ENCODE data around the gene SLC22A15. TPM values are rescaled to one million over a fixed set of nuclear protein-coding genes. Genes with fewer than 3 reads are reported as not detected.

SLC22A15 gene
- total RNA-seq, 1 experiment from 2014 or later = 2.2 TPM

DNA sequence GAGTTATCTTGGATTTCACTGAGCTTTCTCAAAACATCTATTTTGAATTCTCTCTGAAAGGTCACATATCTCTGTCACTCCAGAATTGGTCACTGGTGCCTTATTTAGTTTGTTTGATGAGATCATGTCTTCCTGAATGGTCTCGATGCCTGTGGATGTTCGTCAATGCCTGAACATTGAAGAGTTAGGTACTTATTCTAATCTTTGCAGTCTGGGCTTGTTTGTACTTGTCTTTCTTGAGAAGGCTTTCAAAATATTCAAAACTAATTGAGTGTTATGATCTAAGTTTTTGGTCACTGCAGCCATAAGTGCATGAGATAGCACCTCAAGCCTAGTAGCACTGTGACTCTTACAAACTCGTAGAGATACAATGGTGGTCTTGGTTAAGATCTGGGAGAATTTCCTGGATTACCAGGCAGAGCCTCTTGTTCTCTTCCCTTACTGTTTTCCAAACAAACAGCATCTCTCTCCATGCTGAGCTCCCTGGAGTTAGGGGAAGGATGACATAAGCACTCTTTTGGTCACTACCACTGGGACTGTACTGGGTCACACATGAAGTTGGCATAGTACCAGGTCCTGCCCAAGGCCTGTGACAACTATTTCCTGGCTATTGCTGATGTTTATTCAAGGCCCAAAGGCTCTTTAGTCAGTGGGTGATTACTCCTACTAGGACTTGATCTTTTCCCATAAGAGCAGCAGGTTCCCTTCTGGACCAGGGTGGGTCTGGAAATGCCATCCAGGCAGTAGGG lies 25.6 kb downstream of the SLC22A15 start:
- peak; percentile 25 for DNase-seq
- H3K4me2 ChIP-seq (ENCODE audit: low read length) = no peak overlapping the region
- CTCF ChIA-PET = interaction anchor here (0.6 kb wide), 1 partner anchor 295 kb away, joined by 4 read pairs; no protein-coding TSS in a partner anchor

DNA sequence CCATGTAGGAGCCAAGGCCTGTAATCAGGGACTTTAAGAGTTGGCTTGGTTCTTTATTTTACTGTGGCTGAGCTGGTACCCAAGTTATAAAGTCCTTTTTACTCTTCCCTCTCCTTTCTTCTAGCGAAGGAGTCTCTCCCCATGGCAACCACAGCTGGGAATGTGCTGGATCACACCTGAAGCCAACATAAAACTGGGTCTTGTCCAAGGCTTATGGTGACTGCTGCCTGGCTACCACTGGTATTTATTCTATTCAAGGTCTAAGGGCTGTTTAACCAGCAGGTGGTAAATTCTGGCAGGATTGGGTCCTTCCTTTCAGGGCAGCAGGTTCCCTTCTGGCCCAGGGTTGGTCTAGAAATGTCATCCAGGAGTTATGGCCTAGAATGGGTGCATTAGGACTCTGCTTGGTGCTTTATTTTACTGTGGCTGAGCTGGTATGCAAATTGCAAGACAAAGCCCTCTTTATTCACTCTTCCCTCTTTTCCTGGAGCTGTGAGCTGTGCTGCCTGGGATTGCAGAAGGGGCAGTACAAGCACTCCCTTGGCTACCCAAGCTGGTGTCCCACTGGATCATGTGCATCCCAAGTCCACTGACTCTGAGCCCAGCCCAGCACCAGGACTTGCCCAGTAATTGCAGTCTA lies 26.6 kb downstream of the SLC22A15 start:
- Histone ChIP-seq H3K27ac (ENCODE audit: low read length) (no peak overlapping the region), H3K36me3 (ENCODE audit: low read depth, low read length) (peaks cover 17% of the 10 kb centered on the region; the same call in 1 of the 2 replicates), H3K9me2 (replicated peaks; ENCODE audit: low read length) (no peaks in the 10 kb centered on the region), H3K4me3 (ENCODE audit: low read length) (no peak overlapping the region), H2AFZ (ENCODE audit: low read length) (no peak overlapping the region), H3K9me3 (ENCODE audit: low read length) (no peaks in the 10 kb centered on the region), H3K9ac (ENCODE audit: low read length) (no peak overlapping the region), H3F3A (ENCODE audit: low read length, unreplicated experiment) (no peaks in the 10 kb centered on the region), H4K20me1 (ENCODE audit: low read length) (no peaks in the 10 kb centered on the region), H3K27me3 (ENCODE audit: low read length) (no peaks in the 10 kb centered on the region), H3K79me2 (ENCODE audit: low read length) (no peaks in the 10 kb centered on the region), H3K4me1 (ENCODE audit: insufficient read depth, low read length) (no peaks in the 10 kb centered on the region), H3K4me2 (ENCODE audit: low read length) (no peak overlapping the region)
- no peak for TF ChIP-seq EZH2 (IDR thresholded peaks at IDR 0.05; ENCODE audit: low read length, unreplicated experiment)
- TF ChIP-seq, protein P1, sequence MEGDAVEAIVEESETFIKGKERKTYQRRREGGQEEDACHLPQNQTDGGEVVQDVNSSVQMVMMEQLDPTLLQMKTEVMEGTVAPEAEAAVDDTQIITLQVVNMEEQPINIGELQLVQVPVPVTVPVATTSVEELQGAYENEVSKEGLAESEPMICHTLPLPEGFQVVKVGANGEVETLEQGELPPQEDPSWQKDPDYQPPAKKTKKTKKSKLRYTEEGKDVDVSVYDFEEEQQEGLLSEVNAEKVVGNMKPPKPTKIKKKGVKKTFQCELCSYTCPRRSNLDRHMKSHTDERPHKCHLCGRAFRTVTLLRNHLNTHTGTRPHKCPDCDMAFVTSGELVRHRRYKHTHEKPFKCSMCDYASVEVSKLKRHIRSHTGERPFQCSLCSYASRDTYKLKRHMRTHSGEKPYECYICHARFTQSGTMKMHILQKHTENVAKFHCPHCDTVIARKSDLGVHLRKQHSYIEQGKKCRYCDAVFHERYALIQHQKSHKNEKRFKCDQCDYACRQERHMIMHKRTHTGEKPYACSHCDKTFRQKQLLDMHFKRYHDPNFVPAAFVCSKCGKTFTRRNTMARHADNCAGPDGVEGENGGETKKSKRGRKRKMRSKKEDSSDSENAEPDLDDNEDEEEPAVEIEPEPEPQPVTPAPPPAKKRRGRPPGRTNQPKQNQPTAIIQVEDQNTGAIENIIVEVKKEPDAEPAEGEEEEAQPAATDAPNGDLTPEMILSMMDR (conservative IDR thresholded peaks at IDR 0.05; ENCODE audit: low read depth, low read length) = no peak
- no peak for TF ChIP-seq EZH2phosphoT487 (IDR thresholded peaks at IDR 0.05; ENCODE audit: borderline replicate concordance, low read length)
- DNase-seq = no peak
- no peak for ATAC-seq
- BruUV-seq (replicated peaks) = no TSS peak
- intact Hi-C loops (cut with micrococcal nuclease) = no loop called here
- ChIA-PET CTCF (no interaction called here), POLR2A (ENCODE audit: unreplicated experiment) (interaction anchor here (0.6 kb wide), 1 partner anchor 220 kb away, joined by 3 read pairs; no protein-coding TSS in a partner anchor)

More for the DNA sequence above, 25.6 kb downstream of the SLC22A15 start:
- H4K20me1 ChIP-seq (ENCODE audit: low read length) = no peaks in the 10 kb centered on the region
- no peaks in the 10 kb centered on the region for H3F3A ChIP-seq (ENCODE audit: low read length, unreplicated experiment)
- H3K36me3 ChIP-seq (ENCODE audit: low read depth, low read length) = peaks cover 22% of the 10 kb centered on the region
- H3K9ac ChIP-seq (ENCODE audit: low read length) = no peak overlapping the region
- no peaks in the 10 kb centered on the region for H3K9me2 ChIP-seq (replicated peaks; ENCODE audit: low read length)
- TF ChIP-seq EZH2 (IDR thresholded peaks at IDR 0.05; ENCODE audit: low read length, unreplicated experiment) (no peak), EZH2phosphoT487 (IDR thresholded peaks at IDR 0.05; ENCODE audit: borderline replicate concordance, low read length) (no peak)
- TF ChIP-seq, protein P1 (conservative IDR thresholded peaks at IDR 0.05; ENCODE audit: low read depth, low read length) = no peak
- H3K27me3 ChIP-seq (ENCODE audit: low read length) = no peaks in the 10 kb centered on the region
- no peak; the same call in 1 of the 2 replicates for ATAC-seq
- no peak overlapping the region for H2AFZ ChIP-seq (ENCODE audit: low read length)
- intact Hi-C loops (cut with micrococcal nuclease) = no loop called here
- H3K4me3 ChIP-seq (ENCODE audit: low read length) = no peak overlapping the region
- no peaks in the 10 kb centered on the region for H3K79me2 ChIP-seq (ENCODE audit: low read length)
- no TSS peak for BruUV-seq (replicated peaks)
- POLR2A ChIA-PET (ENCODE audit: unreplicated experiment) = interaction anchor here (0.6 kb wide), 1 partner anchor 219 kb away, joined by 3 read pairs; no protein-coding TSS in a partner anchor
- H3K27ac ChIP-seq (ENCODE audit: low read length) = no peak overlapping the region
- no peaks in the 10 kb centered on the region for H3K4me1 ChIP-seq (ENCODE audit: insufficient read depth, low read length)
- peaks cover 6% of the 10 kb centered on the region; the same call in 1 of the 2 replicates for H3K9me3 ChIP-seq (ENCODE audit: low read length)

Measured in PC-3 (cell line).